Fibroblast of pulmonary artery (primary cell): ENCODE measurements around the gene WNT3A.
A peak's percentile ranks its signal among the peaks of the same experiment; 100 is the strongest.

Experiments
- DNase-seq: peaks from one replicate; pipeline ENCODE4 v3.0.0-alpha.2; 2010; ENCODE audit warnings: low read depth
- H3K4me3 ChIP-seq: replicated peaks from 2 replicates; pipeline ENCODE4 v1.5.1; 2011; ENCODE audit warnings: low read depth, mild to moderate bottlenecking, control low read depth, low read length, moderate library complexity
- TF ChIP-seq, protein P1 (sequence below): IDR thresholded peaks from 2 replicates; pipeline ENCODE4 v1.5.1; 2011; ENCODE audit warnings: mild to moderate bottlenecking, control low read depth, low read length, inconsistent platforms; ENCODE audit errors: missing control alignments

Gene WNT3A

DNA sequence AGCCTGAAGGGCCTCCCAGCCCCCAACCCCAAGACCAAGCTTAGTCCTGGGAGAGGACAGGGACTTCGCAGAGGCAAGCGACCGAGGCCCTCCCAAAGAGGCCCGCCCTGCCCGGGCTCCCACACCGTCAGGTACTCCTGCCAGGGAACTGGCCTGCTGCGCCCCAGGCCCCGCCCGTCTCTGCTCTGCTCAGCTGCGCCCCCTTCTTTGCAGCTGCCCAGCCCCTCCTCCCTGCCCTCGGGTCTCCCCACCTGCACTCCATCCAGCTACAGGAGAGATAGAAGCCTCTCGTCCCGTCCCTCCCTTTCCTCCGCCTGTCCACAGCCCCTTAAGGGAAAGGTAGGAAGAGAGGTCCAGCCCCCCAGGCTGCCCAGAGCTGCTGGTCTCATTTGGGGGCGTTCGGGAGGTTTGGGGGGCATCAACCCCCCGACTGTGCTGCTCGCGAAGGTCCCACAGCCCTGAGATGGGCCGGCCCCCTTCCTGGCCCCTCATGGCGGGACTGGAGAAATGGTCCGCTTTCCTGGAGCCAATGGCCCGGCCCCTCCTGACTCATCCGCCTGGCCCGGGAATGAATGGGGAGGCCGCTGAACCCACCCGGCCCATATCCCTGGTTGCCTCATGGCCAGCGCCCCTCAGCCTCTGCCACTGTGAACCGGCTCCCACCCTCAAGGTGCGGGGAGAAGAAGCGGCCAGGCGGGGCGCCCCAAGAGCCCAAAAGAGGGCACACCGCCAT, 53.8 kb downstream of the WNT3A start:
- DNase-seq = no peak
- TF ChIP-seq, protein P1, sequence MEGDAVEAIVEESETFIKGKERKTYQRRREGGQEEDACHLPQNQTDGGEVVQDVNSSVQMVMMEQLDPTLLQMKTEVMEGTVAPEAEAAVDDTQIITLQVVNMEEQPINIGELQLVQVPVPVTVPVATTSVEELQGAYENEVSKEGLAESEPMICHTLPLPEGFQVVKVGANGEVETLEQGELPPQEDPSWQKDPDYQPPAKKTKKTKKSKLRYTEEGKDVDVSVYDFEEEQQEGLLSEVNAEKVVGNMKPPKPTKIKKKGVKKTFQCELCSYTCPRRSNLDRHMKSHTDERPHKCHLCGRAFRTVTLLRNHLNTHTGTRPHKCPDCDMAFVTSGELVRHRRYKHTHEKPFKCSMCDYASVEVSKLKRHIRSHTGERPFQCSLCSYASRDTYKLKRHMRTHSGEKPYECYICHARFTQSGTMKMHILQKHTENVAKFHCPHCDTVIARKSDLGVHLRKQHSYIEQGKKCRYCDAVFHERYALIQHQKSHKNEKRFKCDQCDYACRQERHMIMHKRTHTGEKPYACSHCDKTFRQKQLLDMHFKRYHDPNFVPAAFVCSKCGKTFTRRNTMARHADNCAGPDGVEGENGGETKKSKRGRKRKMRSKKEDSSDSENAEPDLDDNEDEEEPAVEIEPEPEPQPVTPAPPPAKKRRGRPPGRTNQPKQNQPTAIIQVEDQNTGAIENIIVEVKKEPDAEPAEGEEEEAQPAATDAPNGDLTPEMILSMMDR = no peak
- H3K4me3 ChIP-seq = peak overlapping the region; percentile 30

DNA sequence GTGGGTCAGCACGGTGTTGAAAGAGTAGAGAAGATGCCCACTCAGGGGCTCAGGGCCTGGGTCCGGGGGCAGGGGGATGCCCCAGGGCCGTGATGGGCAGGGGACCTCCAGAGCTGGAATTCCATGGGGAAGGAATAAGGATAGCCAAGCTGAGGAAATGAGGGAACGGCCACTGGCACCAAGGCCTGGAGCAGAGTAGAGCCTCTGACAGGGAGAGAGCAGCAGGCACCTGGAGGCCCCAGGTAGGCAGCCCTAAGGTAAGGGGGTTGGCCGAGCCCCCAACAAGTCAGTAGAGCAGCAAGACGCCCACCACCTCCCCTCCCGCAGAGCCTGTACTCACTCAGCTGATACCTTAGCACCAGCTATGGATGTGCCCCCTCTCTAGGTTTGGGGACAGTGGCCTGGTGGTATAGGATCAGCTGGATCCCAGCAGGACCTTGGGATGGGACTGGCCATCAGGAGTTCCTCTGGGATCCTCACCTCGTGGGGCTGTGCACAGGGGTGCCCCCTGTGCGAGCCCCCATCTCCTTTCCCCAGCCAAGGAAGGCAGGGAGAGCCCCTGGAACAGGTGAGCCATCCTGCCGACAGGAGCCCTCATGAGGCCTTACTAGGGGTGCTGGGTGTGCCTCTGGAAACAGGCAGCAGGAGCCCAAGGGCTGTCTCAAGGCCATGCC, 54.8 kb downstream of the WNT3A start:
- TF ChIP-seq, protein P1 = no peak
- DNase-seq = no peak
- H3K4me3 ChIP-seq = no peak overlapping the region

DNA sequence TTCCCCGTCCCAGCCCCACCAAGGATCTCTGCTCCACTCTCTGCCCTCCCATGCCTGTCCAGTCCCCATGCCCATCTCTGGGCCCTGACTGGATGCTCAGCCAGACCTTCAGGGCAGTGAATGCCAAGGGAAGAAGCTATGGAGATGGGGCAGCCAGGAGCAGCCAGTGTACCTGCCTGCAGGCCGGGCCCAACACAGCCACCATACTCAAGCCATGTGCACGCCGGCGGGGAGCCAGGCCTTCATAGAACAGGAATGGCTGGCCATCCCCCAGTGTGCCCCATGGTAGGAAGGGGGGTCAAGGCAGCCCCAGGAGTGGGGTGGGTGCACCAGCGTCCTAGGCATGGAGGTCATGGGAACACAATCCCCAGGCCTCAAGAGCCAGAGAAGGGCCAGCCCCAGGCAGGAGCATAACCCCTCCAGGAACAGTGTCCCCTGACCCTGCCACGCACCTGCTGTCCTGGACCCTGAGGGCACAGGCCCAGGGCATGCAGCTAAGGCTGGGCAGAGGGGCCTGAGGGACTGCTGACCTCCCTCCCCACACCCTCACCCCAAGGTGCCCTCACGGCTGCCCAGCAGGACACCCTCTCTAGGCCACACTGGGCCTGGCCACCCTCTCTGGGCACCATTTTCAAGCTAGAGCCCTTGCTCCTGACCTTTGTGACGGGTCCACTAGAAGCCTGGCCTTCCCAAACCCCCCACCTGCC, 55.4 kb downstream of the WNT3A start:
- H3K4me3 ChIP-seq = no peak overlapping the region
- no peak for DNase-seq
- TF ChIP-seq, protein P1 = no peak

DNA sequence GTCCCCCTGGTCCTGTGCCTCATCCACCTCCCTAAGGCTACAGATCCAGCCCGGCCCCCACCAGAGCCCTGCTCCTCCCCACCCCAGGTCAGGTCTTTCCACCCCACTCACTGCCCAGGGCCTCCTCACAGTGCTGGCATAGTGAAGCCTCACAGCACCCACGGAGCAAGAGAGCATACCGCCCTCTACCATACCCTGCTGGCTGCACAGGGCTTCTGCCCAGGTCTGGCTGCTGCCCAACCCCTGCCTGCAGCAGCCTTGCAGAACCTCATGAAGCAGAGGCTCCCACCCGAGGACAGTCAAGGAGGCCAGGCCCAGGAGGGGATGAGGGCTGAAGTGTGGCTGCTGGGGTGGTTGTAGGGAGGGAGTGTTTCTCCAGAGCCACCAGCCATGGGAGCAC, 56.0 kb downstream of the WNT3A start:
- no peak overlapping the region for H3K4me3 ChIP-seq
- TF ChIP-seq, protein P1 = no peak
- DNase-seq = no peak

DNA sequence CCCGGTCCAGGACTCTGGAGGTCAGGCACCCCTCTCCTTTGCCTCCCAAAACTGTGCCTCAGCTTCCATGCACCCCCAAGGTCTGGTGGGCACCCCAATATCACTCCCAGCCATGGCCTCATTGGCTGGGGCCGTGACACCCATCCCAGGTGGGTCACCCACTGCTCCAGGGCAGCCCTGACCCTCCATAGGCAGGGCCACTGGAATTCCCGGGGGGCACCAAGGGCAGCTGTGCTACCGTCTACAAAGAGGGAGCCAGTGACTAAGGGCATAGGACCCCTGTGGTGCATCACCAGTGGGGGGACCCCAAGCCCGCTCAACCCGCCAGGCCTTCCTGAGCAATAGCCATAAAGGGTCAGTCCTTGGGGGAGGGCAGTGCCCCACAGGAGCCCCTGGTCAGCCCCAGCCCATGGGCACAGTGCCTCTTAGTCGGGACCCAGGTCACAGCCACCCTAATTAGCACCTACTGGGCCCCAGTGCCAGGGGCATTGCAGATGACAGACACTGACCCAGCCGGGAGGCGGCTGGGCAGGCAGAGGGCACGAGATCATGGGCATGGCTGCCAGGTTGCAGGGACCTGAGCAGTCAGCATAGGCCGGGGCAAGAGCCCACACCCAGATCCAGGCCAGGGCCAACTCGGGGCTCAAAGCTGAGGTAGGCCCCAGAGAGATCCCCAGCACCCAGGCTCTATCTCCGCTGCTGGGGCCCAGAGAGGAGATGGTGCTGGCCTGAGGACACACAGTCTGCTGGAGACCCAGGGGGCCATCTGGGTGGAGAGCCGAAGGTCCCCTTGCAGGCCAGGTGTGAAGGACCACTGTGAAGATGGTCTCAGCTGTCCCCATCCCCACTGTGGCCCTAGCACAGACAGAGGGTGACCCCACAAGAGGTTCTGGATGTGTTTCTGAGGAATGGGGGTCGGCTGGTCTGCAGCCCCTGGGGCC, 56.7 kb downstream of the WNT3A start:
- H3K4me3 ChIP-seq = no peak overlapping the region
- TF ChIP-seq, protein P1 = no peak
- DNase-seq = no peak

DNA sequence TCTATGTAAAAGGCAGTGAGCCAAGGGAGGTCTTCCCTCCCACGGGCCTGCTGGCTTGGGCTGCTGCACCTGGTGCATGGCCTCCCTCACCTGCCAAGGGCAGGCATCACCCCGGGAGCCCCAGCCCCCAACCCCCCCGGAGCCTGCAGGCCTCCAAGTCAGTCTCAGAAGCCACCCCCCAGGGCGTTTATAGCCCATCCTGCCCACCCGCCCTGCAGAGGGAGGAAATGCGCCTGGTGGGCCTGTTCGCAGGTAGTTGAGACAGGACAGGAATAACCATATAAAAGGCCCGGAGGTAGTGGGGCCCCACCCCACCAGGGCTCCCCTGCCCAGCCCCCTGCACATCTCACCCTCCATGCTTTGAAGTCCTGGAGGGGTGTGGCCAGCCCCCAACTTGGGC, 57.5 kb downstream of the WNT3A start:
- TF ChIP-seq, protein P1 = no peak
- no peak overlapping the region for H3K4me3 ChIP-seq
- DNase-seq = no peak
